Esophagus muscularis mucosa (tissue), 3 donors: ENCODE data around the gene HIF1A.
"Not testable (repeated sequence)": the region's sequence is repeated elsewhere in the genome, so short reads cannot be mapped to it uniquely, and the experiment has no call there.

Experiments
- EP300 ChIP-seq: sonication (generic); formaldehyde crosslinking; IDR thresholded peaks from one replicate; pipeline ENCODE4 v1.6.1; 2017; ENCODE audit warnings: antibody characterized with exemption
- TF ChIP-seq, protein P1 (sequence below), 3 experiments: fragments of 200-600 bp in 2 of 3; fragments of 450-650 bp in 1 of 3; sonication (generic) in 2 of 3; IDR thresholded peaks; one replicate each; pipeline ENCODE4 v1.5.1; 2017 to 2019; ENCODE audit warnings: antibody characterized with exemption in 3 of 3, mild to moderate bottlenecking in 2 of 3, moderate library complexity in 1 of 3

DNA sequence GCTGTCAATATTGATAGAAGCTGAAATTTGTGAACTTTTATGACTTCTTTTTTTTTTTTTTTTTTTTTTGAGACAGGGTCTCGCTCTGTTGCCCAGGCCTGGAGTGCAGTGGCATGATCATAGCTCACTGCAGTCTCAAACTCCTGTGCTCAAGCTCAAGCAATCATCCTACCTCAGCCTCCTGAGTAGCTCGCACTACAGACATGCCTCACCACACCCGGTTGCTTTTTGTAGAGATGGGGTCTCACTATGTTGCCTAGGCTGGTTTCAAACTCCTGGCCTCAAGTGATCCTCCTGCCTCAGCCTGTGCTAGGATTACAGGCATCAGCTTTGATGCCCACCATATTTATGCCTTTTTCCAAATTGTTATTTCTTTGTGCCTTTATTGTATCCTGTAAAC lies 51.0 kb downstream of the HIF1A start:
- not testable (repeated sequence) for TF ChIP-seq EP300
- TF ChIP-seq, protein P1, sequence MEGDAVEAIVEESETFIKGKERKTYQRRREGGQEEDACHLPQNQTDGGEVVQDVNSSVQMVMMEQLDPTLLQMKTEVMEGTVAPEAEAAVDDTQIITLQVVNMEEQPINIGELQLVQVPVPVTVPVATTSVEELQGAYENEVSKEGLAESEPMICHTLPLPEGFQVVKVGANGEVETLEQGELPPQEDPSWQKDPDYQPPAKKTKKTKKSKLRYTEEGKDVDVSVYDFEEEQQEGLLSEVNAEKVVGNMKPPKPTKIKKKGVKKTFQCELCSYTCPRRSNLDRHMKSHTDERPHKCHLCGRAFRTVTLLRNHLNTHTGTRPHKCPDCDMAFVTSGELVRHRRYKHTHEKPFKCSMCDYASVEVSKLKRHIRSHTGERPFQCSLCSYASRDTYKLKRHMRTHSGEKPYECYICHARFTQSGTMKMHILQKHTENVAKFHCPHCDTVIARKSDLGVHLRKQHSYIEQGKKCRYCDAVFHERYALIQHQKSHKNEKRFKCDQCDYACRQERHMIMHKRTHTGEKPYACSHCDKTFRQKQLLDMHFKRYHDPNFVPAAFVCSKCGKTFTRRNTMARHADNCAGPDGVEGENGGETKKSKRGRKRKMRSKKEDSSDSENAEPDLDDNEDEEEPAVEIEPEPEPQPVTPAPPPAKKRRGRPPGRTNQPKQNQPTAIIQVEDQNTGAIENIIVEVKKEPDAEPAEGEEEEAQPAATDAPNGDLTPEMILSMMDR (IDR thresholded peaks at IDR 0.05), result not testable (repeated sequence)
